ENCODE data around the gene MNDA.
"Not testable (repeated sequence)": the region's sequence is repeated elsewhere in the genome, so short reads cannot be mapped to it uniquely, and the experiment has no call there.

Gene MNDA

DNA sequence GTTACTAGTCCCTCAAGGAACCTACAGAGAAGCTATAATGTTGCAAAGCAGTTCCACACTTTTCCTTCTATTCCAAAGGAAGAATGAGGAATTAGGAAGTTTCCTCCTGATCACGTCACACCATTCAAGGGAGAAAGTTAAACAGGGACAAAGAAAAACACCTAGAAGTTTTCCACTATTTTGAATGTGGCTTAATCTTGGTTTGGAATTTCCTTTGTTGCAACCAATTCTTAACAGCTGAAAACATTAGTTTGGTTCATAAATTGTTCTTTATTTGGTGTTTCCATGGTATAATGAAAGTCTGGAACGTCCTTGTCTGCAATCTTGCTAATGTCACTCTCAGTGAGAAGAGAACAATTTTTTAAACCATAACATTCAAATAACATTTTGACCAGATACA, 8.4 kb downstream of the MNDA start:
- no peak for DNase-seq

DNA sequence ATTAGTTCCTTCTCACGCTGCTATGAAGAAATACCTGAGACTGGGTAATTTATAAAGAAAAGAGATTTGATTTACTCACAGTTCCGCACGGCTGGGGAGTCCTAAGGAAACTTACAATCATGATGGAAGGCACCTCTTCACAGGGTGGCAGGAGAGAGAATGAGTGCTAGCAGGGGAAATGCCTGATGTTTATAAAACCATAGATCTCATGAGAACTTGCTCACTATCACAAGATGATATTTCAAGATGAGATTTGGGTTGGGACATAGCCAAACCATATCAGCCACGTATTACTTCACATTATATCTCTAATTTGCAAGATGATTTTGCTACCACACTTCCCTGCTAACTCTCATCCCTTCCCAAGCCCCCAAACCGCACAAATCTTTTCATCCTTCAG, 9.1 kb downstream of the MNDA start:
- DNase-seq, result no peak

GRCh38 chr1:158864595-158864994, 33.4 kb downstream of the MNDA start:
- no peak for DNase-seq

DNA sequence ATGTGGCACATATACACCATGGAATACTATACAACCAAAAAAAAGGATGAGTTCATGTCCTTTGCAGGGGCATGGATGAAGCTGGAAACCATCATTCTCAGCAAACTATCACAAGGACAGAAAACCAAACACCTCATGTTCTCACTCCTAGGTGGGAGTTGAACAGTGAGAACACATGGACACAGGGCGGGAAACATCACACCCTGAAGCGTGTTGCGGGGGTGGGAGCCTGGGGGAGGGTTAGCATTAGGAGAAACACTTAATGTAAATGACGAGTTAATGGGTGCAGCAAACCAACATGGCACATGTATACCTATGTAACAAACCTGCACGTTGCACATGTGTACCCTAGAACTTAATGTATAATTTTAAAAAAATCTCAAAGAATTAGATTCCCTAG, 39.3 kb downstream of the MNDA start:
- not testable (repeated sequence) for DNase-seq

DNA sequence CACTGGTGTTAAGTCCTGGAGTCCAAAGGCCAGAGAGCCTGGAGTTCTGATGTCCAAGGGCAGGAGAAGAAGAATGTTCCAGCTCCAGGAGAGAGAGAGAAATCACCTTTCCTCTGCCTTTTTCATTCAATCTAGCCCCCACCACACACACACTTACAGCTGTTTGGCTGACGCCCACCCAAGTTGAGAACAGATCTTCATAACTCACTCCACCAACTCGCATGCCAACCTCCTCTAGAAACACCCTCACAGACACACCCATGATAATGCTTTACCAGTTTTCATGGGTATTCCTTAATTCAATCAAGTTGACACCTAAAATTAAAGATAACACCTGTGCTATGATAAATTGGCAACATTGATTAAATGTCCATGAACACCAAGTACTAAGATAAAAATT, 42.0 kb downstream of the MNDA start:
- no peak for DNase-seq

GRCh38 chr1:158893654-158894053, 62.5 kb downstream of the MNDA start:
- DNase-seq, result no peak

GRCh38 chr1:158898722-158899121, 67.6 kb downstream of the MNDA start:
- no peak for DNase-seq
